MM.1S (cell line): ENCODE results near the gene DNAH10.

Experiments
- DNase-seq: peaks from one replicate; pipeline ENCODE4 v3.0.0-alpha.2; 2015
- H2AFZ ChIP-seq: fragments of 300-600 bp; sonication (generic); 2 replicates; pipeline ENCODE4 v1.6.0; 2016; ENCODE audit warnings: antibody characterized with exemption, low read length
- H3F3A ChIP-seq: fragments of 300-600 bp; sonication (generic); 2 replicates; pipeline ENCODE4 v1.6.1; 2016; ENCODE audit warnings: mild to moderate bottlenecking, antibody characterized with exemption, low read length, moderate library complexity, mixed read lengths; ENCODE audit not compliant: insufficient read depth
- H3K27ac ChIP-seq: fragments of 300-600 bp; sonication (generic); 2 replicates; pipeline ENCODE4 v1.5.1; 2016; ENCODE audit warnings: mild to moderate bottlenecking, low read length
- H3K27me3 ChIP-seq: fragments of 300-600 bp; sonication (generic); replicated peaks from 2 replicates; pipeline ENCODE4 v1.6.0; 2016; ENCODE audit warnings: low read length; ENCODE audit not compliant: insufficient read depth
- H3K36me3 ChIP-seq: fragments of 300-600 bp; sonication (generic); replicated peaks from 2 replicates; pipeline ENCODE4 v1.6.1; 2016; ENCODE audit warnings: mild to moderate bottlenecking, low read length, mixed read lengths; ENCODE audit not compliant: insufficient read depth
- H3K4me1 ChIP-seq: fragments of 300-600 bp; sonication (generic); 2 replicates; pipeline ENCODE4 v1.6.1; 2016; ENCODE audit warnings: low read length, mixed read lengths
- H3K4me2 ChIP-seq: fragments of 300-600 bp; sonication (generic); 2 replicates; pipeline ENCODE4 v1.6.0; 2016; ENCODE audit warnings: low read depth, low read length
- H3K4me3 ChIP-seq: fragments of 300-600 bp; sonication (generic); 2 replicates; pipeline ENCODE4 v1.5.1; 2016; ENCODE audit warnings: low read length, mixed read lengths
- H3K79me2 ChIP-seq: fragments of 300-600 bp; sonication (generic); 2 replicates; pipeline ENCODE4 v1.6.1; 2016; ENCODE audit warnings: mixed run types, low read length, mixed read lengths
- H3K9ac ChIP-seq: fragments of 300-600 bp; sonication (generic); 2 replicates; pipeline ENCODE4 v1.6.1; 2016; ENCODE audit warnings: low read length, mixed read lengths
- H3K9me2 ChIP-seq: fragments of 300-600 bp; sonication (generic); replicated peaks from 2 replicates; pipeline ENCODE4 v1.6.1; 2016; ENCODE audit warnings: mild to moderate bottlenecking, low read length, mixed read lengths; ENCODE audit not compliant: insufficient read depth
- H3K9me3 ChIP-seq: fragments of 300-600 bp; sonication (generic); replicated peaks from 2 replicates; pipeline ENCODE4 v1.6.1; 2016; ENCODE audit warnings: mild to moderate bottlenecking, low read length, mixed read lengths; ENCODE audit not compliant: insufficient read depth
- H4K20me1 ChIP-seq: fragments of 300-600 bp; sonication (generic); 2 replicates; pipeline ENCODE4 v1.6.1; 2016; ENCODE audit warnings: mild to moderate bottlenecking, low read length, moderate library complexity, mixed read lengths; ENCODE audit not compliant: insufficient read depth
- EZH2 ChIP-seq: fragments of 300-600 bp; sonication (generic); optimal IDR thresholded peaks from 2 replicates; pipeline ENCODE3; 2017; ENCODE audit warnings: low read depth, mild to moderate bottlenecking, antibody characterized with exemption, low read length, mixed read lengths
- EZH2phosphoT487 ChIP-seq: fragments of 300-600 bp; sonication (generic); IDR thresholded peaks from 2 replicates; pipeline ENCODE4 v1.6.1; 2018; ENCODE audit warnings: antibody characterized with exemption, low read length
- TF ChIP-seq, protein P1 (sequence below): fragments of 300-600 bp; sonication (generic); IDR thresholded peaks from 2 replicates; pipeline ENCODE4 v1.5.1; 2016; ENCODE audit warnings: antibody characterized with exemption, low read length, mixed read lengths

Gene DNAH10

GRCh38 chr12:123943816-123944215, 181.7 kb downstream of the DNAH10 start:
- Histone ChIP-seq H3K79me2 (no peaks in the 10 kb centered on the region), H3K4me3 (no peak overlapping the region), H3K27ac (no peak overlapping the region), H3K9me3 (no peaks in the 10 kb centered on the region), H3F3A (no peaks in the 10 kb centered on the region), H3K4me2 (no peak overlapping the region), H3K9ac (no peak overlapping the region), H3K4me1 (no peaks in the 10 kb centered on the region), H3K36me3 (no peaks in the 10 kb centered on the region), H3K27me3 (no peaks in the 10 kb centered on the region), H2AFZ (no peak overlapping the region), H3K9me2 (no peaks in the 10 kb centered on the region), H4K20me1 (no peaks in the 10 kb centered on the region)
- TF ChIP-seq EZH2phosphoT487 (no peak), EZH2 (no peak)
- TF ChIP-seq, protein P1, sequence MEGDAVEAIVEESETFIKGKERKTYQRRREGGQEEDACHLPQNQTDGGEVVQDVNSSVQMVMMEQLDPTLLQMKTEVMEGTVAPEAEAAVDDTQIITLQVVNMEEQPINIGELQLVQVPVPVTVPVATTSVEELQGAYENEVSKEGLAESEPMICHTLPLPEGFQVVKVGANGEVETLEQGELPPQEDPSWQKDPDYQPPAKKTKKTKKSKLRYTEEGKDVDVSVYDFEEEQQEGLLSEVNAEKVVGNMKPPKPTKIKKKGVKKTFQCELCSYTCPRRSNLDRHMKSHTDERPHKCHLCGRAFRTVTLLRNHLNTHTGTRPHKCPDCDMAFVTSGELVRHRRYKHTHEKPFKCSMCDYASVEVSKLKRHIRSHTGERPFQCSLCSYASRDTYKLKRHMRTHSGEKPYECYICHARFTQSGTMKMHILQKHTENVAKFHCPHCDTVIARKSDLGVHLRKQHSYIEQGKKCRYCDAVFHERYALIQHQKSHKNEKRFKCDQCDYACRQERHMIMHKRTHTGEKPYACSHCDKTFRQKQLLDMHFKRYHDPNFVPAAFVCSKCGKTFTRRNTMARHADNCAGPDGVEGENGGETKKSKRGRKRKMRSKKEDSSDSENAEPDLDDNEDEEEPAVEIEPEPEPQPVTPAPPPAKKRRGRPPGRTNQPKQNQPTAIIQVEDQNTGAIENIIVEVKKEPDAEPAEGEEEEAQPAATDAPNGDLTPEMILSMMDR = no peak
- DNase-seq = no peak

DNA sequence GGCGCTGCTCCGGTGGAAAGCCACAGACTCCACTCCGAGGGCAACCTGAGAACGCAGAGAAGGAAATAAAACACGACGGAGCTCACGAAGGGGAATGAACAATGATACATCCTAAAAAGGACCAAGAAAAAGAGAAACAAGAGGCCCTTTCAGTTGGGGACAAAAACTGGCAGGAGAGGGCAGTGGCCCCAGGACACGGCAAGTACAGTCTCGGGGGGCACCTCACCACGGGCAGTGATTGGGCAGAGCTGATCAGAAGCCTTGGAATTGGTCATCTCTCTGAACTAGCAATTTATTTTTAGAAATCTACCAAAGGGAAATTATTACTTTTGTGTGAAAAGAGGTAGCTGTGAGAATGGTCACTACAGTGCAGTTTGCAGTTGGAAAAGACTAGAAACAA, 182.6 kb downstream of the DNAH10 start:
- Histone ChIP-seq H3K4me2 (no peak overlapping the region), H4K20me1 (no peaks in the 10 kb centered on the region), H3K4me3 (no peak overlapping the region), H3K4me1 (no peaks in the 10 kb centered on the region), H3K9ac (no peak overlapping the region), H2AFZ (no peak overlapping the region), H3K9me2 (no peaks in the 10 kb centered on the region), H3K27ac (no peak overlapping the region), H3K9me3 (no peaks in the 10 kb centered on the region), H3F3A (no peaks in the 10 kb centered on the region), H3K79me2 (no peaks in the 10 kb centered on the region), H3K36me3 (no peaks in the 10 kb centered on the region), H3K27me3 (no peaks in the 10 kb centered on the region)
- DNase-seq = no peak
- TF ChIP-seq EZH2 = no peak
- no peak for TF ChIP-seq EZH2phosphoT487
- TF ChIP-seq, protein P1 = no peak

- Histone ChIP-seq H3K4me2 (no peak overlapping the region), H3K4me3 (no peak overlapping the region), H3K9ac (no peak overlapping the region), H3K27ac (no peak overlapping the region), H3K4me1 (no peaks in the 10 kb centered on the region), H4K20me1 (no peaks in the 10 kb centered on the region), H3K9me2 (no peaks in the 10 kb centered on the region), H2AFZ (no peak overlapping the region), H3K36me3 (no peaks in the 10 kb centered on the region), H3K9me3 (no peaks in the 10 kb centered on the region), H3F3A (no peaks in the 10 kb centered on the region), H3K27me3 (no peaks in the 10 kb centered on the region), H3K79me2 (no peaks in the 10 kb centered on the region)
- no peak for DNase-seq
- TF ChIP-seq, protein P1 = no peak
- TF ChIP-seq EZH2 (no peak), EZH2phosphoT487 (no peak)
Measured at GRCh38 chr12:123945287-123946151, 183.4 kb downstream of the DNAH10 start.
